Right renal cortex interstitium (tissue), 3 donors: ENCODE results near the gene PLEK. TPM values are rescaled to one million over a fixed set of nuclear protein-coding genes. Genes with fewer than 3 reads are reported as not detected.
"Not testable (repeated sequence)": the region's sequence is repeated elsewhere in the genome, so short reads cannot be mapped to it uniquely, and the experiment has no call there.

Experiments used
- DNase-seq, 3 donors: peaks; one replicate each; pipeline ENCODE4 v3.0.0-alpha.2; 2013; ENCODE audit warnings: low read depth in 3 of 3, low spot score in 2 of 3
- polyA plus RNA-seq, 3 donors: library from polyadenylated mRNA; unstranded; fragments of 120-200 nt; gene quantifications; one replicate each; pipeline ENCODE4 v1.2.1, GENCODE V29; 2013; ENCODE audit not compliant: insufficient read length in 3 of 3

Gene PLEK
- polyA plus RNA-seq, 3 donors, result 6.9 to 10.0 (median 7.4) TPM

DNA sequence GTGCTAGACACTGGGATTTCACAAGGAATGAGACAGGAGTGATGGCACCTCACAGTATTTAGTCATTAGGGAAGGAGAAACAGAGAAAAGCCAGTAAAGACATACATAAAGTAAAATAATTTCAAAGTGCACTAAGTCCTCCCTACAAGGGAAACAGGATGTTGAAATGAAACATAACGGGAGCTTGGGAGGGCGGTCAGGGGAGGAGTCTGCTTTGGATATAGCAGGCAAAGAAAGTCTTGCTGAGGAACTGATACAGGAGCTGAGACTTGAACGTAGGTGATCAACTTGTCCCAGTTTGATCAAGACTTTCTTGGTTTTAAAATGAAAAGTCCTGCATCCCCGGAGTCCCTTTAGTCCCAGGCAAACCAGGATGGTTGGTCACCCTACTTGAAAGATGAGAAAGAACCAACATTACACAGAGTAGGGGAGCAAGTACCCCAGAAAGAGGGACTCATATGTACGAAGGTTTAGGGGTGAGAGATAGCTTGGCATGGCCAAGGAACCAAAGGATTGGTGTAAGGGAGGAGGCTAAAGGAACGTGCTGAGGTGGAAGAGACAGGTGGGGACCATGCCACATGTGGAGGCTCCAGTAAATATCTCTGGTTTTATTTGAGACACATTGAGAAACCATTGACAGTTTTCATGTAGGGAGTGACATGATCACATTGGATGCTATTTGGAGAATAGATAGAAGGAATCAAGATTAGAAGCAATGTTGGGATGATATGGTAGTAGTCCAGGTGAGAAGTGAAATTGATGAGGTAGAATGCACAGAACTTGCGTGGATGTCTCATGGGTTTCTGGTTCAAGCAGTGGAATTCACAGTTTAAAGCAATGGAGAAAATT lies 73.6 kb downstream of the PLEK start:
- no peak for DNase-seq

DNA sequence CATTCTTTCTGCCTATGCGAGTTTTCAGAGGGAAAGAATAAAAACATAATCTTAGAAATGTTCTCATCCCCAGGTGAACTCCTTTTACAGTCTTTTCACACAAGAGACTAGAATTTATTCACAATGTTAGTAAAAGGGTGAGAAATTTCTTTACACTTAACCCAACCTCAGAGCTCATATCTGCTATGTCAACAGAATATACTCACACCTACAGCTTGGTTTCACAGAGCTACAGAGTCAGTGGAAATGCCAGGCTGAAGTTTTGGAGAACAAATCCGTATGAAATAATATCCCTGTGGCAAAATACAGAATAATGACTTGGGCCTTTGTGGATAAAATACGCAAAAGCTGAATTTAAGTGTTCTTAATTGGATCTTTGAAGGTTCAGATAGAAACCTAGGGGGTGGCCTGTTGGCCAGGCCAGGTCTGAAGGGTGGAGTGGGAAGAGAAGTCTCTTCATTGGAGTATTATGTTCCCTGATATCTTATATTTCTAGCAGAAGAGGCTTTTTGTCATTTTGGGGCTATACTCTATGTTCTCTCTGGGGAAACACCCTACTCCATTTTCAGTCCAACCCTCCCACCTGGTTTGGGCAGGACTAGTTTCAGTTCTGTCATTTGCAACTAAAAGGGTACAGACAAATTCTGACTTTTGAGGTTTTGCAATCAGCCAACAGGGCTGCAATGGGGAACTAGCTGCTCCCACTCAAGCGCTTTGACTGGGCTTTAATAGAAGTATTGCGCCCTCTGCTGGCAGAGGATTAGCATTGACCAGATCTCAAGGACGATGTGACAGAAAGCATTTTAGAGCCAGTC lies 76.3 kb downstream of the PLEK start:
- DNase-seq, result peak; percentile 74 to 75 (median 75)

DNA sequence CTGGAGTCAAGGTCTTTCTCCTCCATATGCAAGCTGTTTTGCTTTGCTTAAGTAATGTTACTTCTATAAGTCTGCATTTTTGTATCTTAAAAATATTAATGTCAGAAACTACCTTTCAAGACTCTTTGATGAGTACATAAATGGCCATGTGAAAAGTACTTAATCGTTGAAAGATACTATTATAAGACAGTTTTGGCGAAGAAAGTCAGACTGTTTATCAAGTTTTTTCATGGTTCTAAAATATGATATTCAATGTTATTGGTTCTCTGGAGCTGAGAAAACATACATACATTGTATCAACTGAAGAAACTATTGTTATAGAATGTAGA lies 76.9 kb downstream of the PLEK start:
- no peak for DNase-seq

DNA sequence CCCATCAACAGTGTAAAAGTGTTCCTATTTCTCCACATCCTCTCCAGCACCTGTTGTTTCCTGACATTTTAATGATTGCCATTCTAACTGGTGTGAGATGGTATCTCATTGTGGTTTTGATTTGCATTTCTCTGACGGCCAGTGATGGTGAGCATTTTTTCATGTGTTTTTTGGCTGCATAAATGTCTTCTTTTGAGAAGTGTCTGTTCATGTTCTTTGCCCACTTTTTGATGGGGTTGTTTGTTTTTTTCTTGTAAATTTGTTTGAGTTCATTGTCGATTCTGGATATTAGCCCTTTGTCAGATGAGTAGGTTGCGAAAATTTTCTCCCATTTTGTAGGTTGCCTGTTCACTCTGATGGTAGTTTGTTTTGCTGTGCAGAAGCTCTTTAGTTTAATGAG lies 81.3 kb downstream of the PLEK start:
- DNase-seq, result not testable (repeated sequence)

Other genes starting within 250 kb of the PLEK start
- 10 to 100 TPM; 14.3 to 17.0 (median 16.9) TPM for gene PNO1, start 207.4 kb upstream of the PLEK start, polyA plus RNA-seq
- gene PPP3R1, start 112.8 kb upstream of the PLEK start, polyA plus RNA-seq, result 10 to 100 TPM; 59.7 to 64.7 (median 62.8) TPM
- 10 to 100 TPM; 23.8 to 26.0 (median 24.2) TPM for gene CNRIP1, start 45.3 kb upstream of the PLEK start, polyA plus RNA-seq
- 1 to 10 TPM; 1.7 to 2.0 (median 1.7) TPM for gene FBXO48, start 102.0 kb downstream of the PLEK start, polyA plus RNA-seq
- 1 to 10 TPM; 3.5 to 4.1 (median 3.9) TPM for gene APLF, start 102.3 kb downstream of the PLEK start, polyA plus RNA-seq